PC-9 (cell line): Measurements from ENCODE around the gene LOXL1. TPM values are rescaled to one million over a fixed set of nuclear protein-coding genes. Genes with fewer than 3 reads are reported as not detected.

Experiments
- BruUV-seq: library from RNA; stranded (reverse); fragments of 400-500 nt; replicated peaks from 2 replicates; lab custom pipeline; 2021; lab: Mats Ljungman, UMichigan
- CTCF ChIA-PET: fragments of 300-600 bp; sonication (Branson Sonifier 250); formaldehyde crosslinking; loops from one replicate; lab custom pipeline; 2022; ENCODE audit warnings: antibody characterized with exemption; lab: Charles Lee
- POLR2A ChIA-PET: fragments of 300-600 bp; sonication (Branson Sonifier 250); formaldehyde crosslinking; loops from one replicate; lab custom pipeline; 2022; ENCODE audit warnings: antibody characterized with exemption; ENCODE audit not compliant: unreplicated experiment; lab: Charles Lee
- DNase-seq, 2 experiments: peaks; one replicate each; pipeline versions ENCODE4 v3.0.0 to v3.0.0-alpha.2; 2015 to 2022; ENCODE audit warnings: mixed read lengths in 1 of 2
- H2AFZ ChIP-seq: fragments of 200-600 bp; sonication (generic); 2 replicates; pipeline ENCODE4 v1.8.1; 2017; ENCODE audit warnings: antibody characterized with exemption
- H3F3A ChIP-seq: fragments of 200-600 bp; sonication (generic); 2 replicates; pipeline ENCODE4 v1.8.1; 2017; ENCODE audit warnings: antibody characterized with exemption, mild to moderate bottlenecking, low read depth; ENCODE audit not compliant: insufficient read depth
- H3K27ac ChIP-seq: fragments of 200-600 bp; sonication (generic); 2 replicates; pipeline ENCODE4 v1.6.1; 2016; ENCODE audit warnings: mixed run types
- H3K27me3 ChIP-seq: fragments of 200-600 bp; sonication (generic); 2 replicates; pipeline ENCODE4 v1.6.1; 2016; ENCODE audit warnings: low read depth, mixed run types; ENCODE audit not compliant: insufficient read depth
- H3K36me3 ChIP-seq: fragments of 200-600 bp; sonication (generic); 2 replicates; pipeline ENCODE4 v1.6.1; 2016; ENCODE audit warnings: low read depth, mixed run types
- H3K4me1 ChIP-seq: fragments of 200-600 bp; sonication (generic); replicated peaks from 2 replicates; pipeline ENCODE4 v1.6.1; 2016; ENCODE audit warnings: mixed run types; ENCODE audit not compliant: insufficient read depth
- H3K4me2 ChIP-seq: fragments of 200-600 bp; sonication (generic); 2 replicates; pipeline ENCODE4 v1.6.1; 2017; ENCODE audit warnings: mixed run types
- H3K4me3 ChIP-seq: fragments of 200-600 bp; sonication (generic); 2 replicates; pipeline ENCODE4 v1.6.1; 2016; ENCODE audit warnings: mixed run types
- H3K79me2 ChIP-seq: fragments of 200-600 bp; sonication (generic); 2 replicates; pipeline ENCODE4 v1.6.1; 2017; ENCODE audit warnings: low read depth, mixed run types
- H3K9me2 ChIP-seq: fragments of 200-600 bp; sonication (generic); 2 replicates; pipeline ENCODE4 v1.8.1; 2017; ENCODE audit warnings: mild to moderate bottlenecking; ENCODE audit not compliant: insufficient read depth
- H3K9me3 ChIP-seq: fragments of 200-600 bp; sonication (generic); 2 replicates; pipeline ENCODE4 v1.8.1; 2016; ENCODE audit warnings: low read depth; ENCODE audit not compliant: insufficient read depth
- H4K20me1 ChIP-seq: fragments of 200-600 bp; sonication (generic); 2 replicates; pipeline ENCODE4 v1.8.1; 2017; ENCODE audit not compliant: insufficient read depth
- CTCF ChIP-seq: fragments of 200-600 bp; sonication (generic); conservative IDR thresholded peaks from 2 replicates; pipeline ENCODE4 v1.6.1; 2017; ENCODE audit warnings: mixed run types, antibody characterized with exemption, mild to moderate bottlenecking, moderate library complexity
- EZH2 ChIP-seq: fragments of 200-600 bp; sonication (generic); IDR thresholded peaks from 2 replicates; pipeline ENCODE4 v1.8.0; 2017; ENCODE audit warnings: antibody characterized with exemption, low read depth
- intact Hi-C: fragments of 100-400 bp; cut with micrococcal nuclease; formaldehyde crosslinking; loops from one replicate; pipeline ENCODE4 v1.10.0; 2022; ENCODE audit not compliant: unreplicated experiment
- total RNA-seq: library from RNA; stranded (reverse); gene quantifications from 2 replicates; pipeline ENCODE4 v1.2.3, GENCODE V29; 2021

Gene LOXL1
- total RNA-seq, 1 experiment from 2014 or later: 50.7 TPM

- Histone ChIP-seq H3K4me1 (no peaks in the 10 kb centered on the region), H3F3A (no peaks in the 10 kb centered on the region), H3K4me3 (no peak overlapping the region), H3K9me3 (no peaks in the 10 kb centered on the region), H4K20me1 (no peaks in the 10 kb centered on the region), H3K9me2 (no peaks in the 10 kb centered on the region), H3K27ac (no peak overlapping the region), H3K36me3 (no peaks in the 10 kb centered on the region), H3K4me2 (no peak overlapping the region), H3K27me3 (peaks cover 32% of the 10 kb centered on the region), H3K79me2 (no peaks in the 10 kb centered on the region), H2AFZ (no peak overlapping the region)
- TF ChIP-seq CTCF (no peak), EZH2 (no peak)
- no peak for DNase-seq
- CTCF ChIA-PET: no interaction called here
- intact Hi-C loops: no loop called here
- POLR2A ChIA-PET: no interaction called here
- BruUV-seq: no TSS peak
Measured at GRCh38 chr15:73881579-73882320, 44.5 kb upstream of the LOXL1 start.

- H3K9me3 ChIP-seq: no peaks in the 10 kb centered on the region
- H3K36me3 ChIP-seq: no peaks in the 10 kb centered on the region
- H3K4me2 ChIP-seq: no peak overlapping the region
- ChIA-PET POLR2A (no interaction called here), CTCF (no interaction called here)
- intact Hi-C loops: no loop called here
- DNase-seq: no peak
- no peaks in the 10 kb centered on the region for H3F3A ChIP-seq
- no peaks in the 10 kb centered on the region for H3K9me2 ChIP-seq
- no peak for TF ChIP-seq EZH2
- TF ChIP-seq CTCF: no peak
- no peaks in the 10 kb centered on the region for H3K79me2 ChIP-seq
- H3K4me1 ChIP-seq: no peaks in the 10 kb centered on the region
- H3K27ac ChIP-seq: no peak overlapping the region
- no peaks in the 10 kb centered on the region for H4K20me1 ChIP-seq
- H2AFZ ChIP-seq: no peak overlapping the region
- peaks cover 43% of the 10 kb centered on the region for H3K27me3 ChIP-seq
- no peak overlapping the region for H3K4me3 ChIP-seq
- BruUV-seq: no TSS peak
Measured at GRCh38 chr15:73882761-73883419, 43.4 kb upstream of the LOXL1 start.

- Histone ChIP-seq H3K4me2 (no peak overlapping the region), H3F3A (no peaks in the 10 kb centered on the region), H3K9me2 (no peaks in the 10 kb centered on the region), H3K4me3 (no peak overlapping the region), H4K20me1 (no peaks in the 10 kb centered on the region), H3K4me1 (no peaks in the 10 kb centered on the region), H3K27me3 (peaks cover 53% of the 10 kb centered on the region), H2AFZ (no peak overlapping the region), H3K27ac (no peak overlapping the region), H3K79me2 (no peaks in the 10 kb centered on the region), H3K36me3 (no peaks in the 10 kb centered on the region), H3K9me3 (no peaks in the 10 kb centered on the region)
- TF ChIP-seq CTCF (no peak), EZH2 (no peak)
- ChIA-PET POLR2A (no interaction called here), CTCF (no interaction called here)
- no peak for DNase-seq
- intact Hi-C loops: no loop called here
- no TSS peak for BruUV-seq
Measured at GRCh38 chr15:73884159-73884558, 42.1 kb upstream of the LOXL1 start.
